ENCODE measurements around the gene ALK.

Gene ALK

GRCh38 chr2:29808321-29808720 lies 113.1 kb downstream of the ALK start:
- no peak overlapping the region for H3K9ac ChIP-seq (ENCODE audit: low read depth, low read length)
- no peaks in the 10 kb centered on the region for H3K4me1 ChIP-seq (ENCODE audit: control insufficient read depth, insufficient read depth, low read length)
- H3K4me3 ChIP-seq (ENCODE audit: low read depth, low read length) = no peak overlapping the region
- H3K9me3 ChIP-seq (ENCODE audit: control insufficient read depth, insufficient read depth, low read length) = no peaks in the 10 kb centered on the region
- H3K36me3 ChIP-seq (ENCODE audit: control insufficient read depth, insufficient read depth, low read length) = no peaks in the 10 kb centered on the region
- H3K27me3 ChIP-seq (ENCODE audit: control insufficient read depth, insufficient read depth, low read length) = no peaks in the 10 kb centered on the region

DNA sequence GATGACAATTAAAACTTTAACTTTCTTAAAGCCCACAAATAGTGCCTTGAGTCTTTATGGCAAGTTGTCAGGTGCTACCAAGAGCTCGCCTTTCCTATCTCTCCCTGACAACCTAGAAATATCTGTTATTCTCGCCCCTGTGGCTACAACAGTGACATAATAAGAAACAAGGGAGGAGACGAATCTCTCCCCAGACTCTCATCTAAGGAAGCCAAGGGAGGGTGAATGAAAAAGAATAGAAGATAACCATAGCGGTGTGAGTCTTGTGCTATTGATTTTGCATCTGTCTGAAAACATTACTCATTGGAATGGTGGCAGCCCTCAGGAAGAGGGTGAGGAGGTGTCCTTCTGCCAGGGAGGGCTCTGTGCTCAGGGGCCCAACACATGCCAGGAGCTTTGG lies 114.3 kb downstream of the ALK start:
- H3K9me3 ChIP-seq (ENCODE audit: control insufficient read depth, insufficient read depth, low read length) = no peaks in the 10 kb centered on the region
- H3K4me3 ChIP-seq (ENCODE audit: low read depth, low read length) = no peak overlapping the region
- no peak overlapping the region for H3K9ac ChIP-seq (ENCODE audit: low read depth, low read length)
- H3K4me1 ChIP-seq (ENCODE audit: control insufficient read depth, insufficient read depth, low read length) = no peaks in the 10 kb centered on the region
- no peaks in the 10 kb centered on the region for H3K27me3 ChIP-seq (ENCODE audit: control insufficient read depth, insufficient read depth, low read length)
- H3K36me3 ChIP-seq (ENCODE audit: control insufficient read depth, insufficient read depth, low read length) = no peaks in the 10 kb centered on the region

- H3K36me3 ChIP-seq (ENCODE audit: control insufficient read depth, insufficient read depth, low read length) = no peaks in the 10 kb centered on the region
- H3K4me1 ChIP-seq (ENCODE audit: control insufficient read depth, insufficient read depth, low read length) = no peaks in the 10 kb centered on the region
- H3K9ac ChIP-seq (ENCODE audit: low read depth, low read length) = no peak overlapping the region
- no peaks in the 10 kb centered on the region for H3K27me3 ChIP-seq (ENCODE audit: control insufficient read depth, insufficient read depth, low read length)
- H3K4me3 ChIP-seq (ENCODE audit: low read depth, low read length) = no peak overlapping the region
- H3K9me3 ChIP-seq (ENCODE audit: control insufficient read depth, insufficient read depth, low read length) = no peaks in the 10 kb centered on the region
Observed at GRCh38 chr2:29806461-29806860, 114.9 kb downstream of the ALK start.

DNA sequence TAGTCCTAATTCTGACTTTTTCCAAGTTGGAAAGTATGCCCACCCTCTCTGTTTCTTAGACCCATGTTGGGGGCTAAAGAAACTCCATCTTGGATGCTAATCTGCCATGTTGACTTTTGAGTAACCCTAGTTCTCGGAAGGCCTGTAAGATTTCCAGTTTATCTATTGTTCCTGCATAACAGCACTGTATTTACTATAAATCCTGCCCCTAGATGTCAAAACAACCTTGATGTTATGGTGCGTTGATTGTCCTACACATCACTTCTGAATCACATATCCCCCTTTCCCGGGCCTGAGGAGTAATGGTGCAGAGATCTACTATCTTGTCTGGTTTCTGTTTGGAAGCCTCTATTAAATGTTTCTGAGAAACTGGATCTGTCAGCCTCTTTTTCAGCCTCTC lies 116.7 kb downstream of the ALK start:
- H3K9me3 ChIP-seq (ENCODE audit: control insufficient read depth, insufficient read depth, low read length) = no peaks in the 10 kb centered on the region
- no peak overlapping the region for H3K9ac ChIP-seq (ENCODE audit: low read depth, low read length)
- H3K36me3 ChIP-seq (ENCODE audit: control insufficient read depth, insufficient read depth, low read length) = no peaks in the 10 kb centered on the region
- H3K4me3 ChIP-seq (ENCODE audit: low read depth, low read length) = no peak overlapping the region
- H3K4me1 ChIP-seq (ENCODE audit: control insufficient read depth, insufficient read depth, low read length) = no peaks in the 10 kb centered on the region
- no peaks in the 10 kb centered on the region for H3K27me3 ChIP-seq (ENCODE audit: control insufficient read depth, insufficient read depth, low read length)

DNA sequence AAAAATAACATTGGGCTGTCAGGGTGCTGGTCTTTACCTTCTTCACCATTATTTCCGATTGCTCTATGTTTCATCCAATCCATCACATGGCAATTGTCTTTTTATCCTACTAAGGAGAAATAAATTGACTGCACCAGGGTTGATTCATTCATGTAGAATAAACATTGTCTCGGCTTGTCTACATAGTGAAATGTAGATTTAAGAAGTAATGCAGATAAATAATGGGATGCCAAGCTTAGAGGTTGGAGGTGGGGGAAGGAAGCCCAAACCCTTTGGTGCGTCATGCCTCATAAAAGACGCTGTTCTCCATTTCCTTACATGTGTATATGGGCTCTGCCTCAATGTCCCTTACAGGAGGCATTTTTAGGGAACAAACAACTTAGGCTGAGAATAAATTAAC lies 117.8 kb downstream of the ALK start:
- H3K27me3 ChIP-seq (ENCODE audit: control insufficient read depth, insufficient read depth, low read length) = no peaks in the 10 kb centered on the region
- no peaks in the 10 kb centered on the region for H3K4me1 ChIP-seq (ENCODE audit: control insufficient read depth, insufficient read depth, low read length)
- no peaks in the 10 kb centered on the region for H3K36me3 ChIP-seq (ENCODE audit: control insufficient read depth, insufficient read depth, low read length)
- H3K9me3 ChIP-seq (ENCODE audit: control insufficient read depth, insufficient read depth, low read length) = no peaks in the 10 kb centered on the region
- H3K9ac ChIP-seq (ENCODE audit: low read depth, low read length) = no peak overlapping the region
- H3K4me3 ChIP-seq (ENCODE audit: low read depth, low read length) = no peak overlapping the region

- no peaks in the 10 kb centered on the region for H3K27me3 ChIP-seq (ENCODE audit: control insufficient read depth, insufficient read depth, low read length)
- no peak overlapping the region for H3K4me3 ChIP-seq (ENCODE audit: low read depth, low read length)
- H3K9me3 ChIP-seq (ENCODE audit: control insufficient read depth, insufficient read depth, low read length) = no peaks in the 10 kb centered on the region
- no peaks in the 10 kb centered on the region for H3K36me3 ChIP-seq (ENCODE audit: control insufficient read depth, insufficient read depth, low read length)
- H3K4me1 ChIP-seq (ENCODE audit: control insufficient read depth, insufficient read depth, low read length) = no peaks in the 10 kb centered on the region
- H3K9ac ChIP-seq (ENCODE audit: low read depth, low read length) = no peak overlapping the region
Observed at GRCh38 chr2:29802986-29803385, 118.4 kb downstream of the ALK start.

DNA sequence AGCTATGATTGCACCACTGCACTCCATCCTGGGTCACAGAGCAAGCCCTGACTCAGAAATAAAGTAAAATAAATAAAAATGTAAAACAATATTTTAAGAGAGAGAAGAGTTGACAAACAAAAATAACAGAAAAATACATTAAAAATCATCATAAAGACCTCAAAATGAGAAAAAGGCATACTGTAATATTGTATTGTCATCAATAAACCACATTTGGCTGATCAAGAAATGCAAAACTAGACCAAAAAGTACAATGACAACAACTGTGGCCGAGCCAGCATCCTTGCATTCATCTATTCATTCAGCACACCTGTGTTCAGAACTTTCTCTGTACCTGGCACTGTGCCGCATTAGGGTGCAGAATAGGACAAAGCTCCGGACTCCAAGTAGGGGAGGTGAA lies 121.8 kb downstream of the ALK start:
- no peak overlapping the region for H3K4me3 ChIP-seq (ENCODE audit: low read depth, low read length)
- no peaks in the 10 kb centered on the region for H3K36me3 ChIP-seq (ENCODE audit: control insufficient read depth, insufficient read depth, low read length)
- H3K27me3 ChIP-seq (ENCODE audit: control insufficient read depth, insufficient read depth, low read length) = no peaks in the 10 kb centered on the region
- no peak overlapping the region for H3K9ac ChIP-seq (ENCODE audit: low read depth, low read length)
- no peaks in the 10 kb centered on the region for H3K9me3 ChIP-seq (ENCODE audit: control insufficient read depth, insufficient read depth, low read length)
- peaks cover 2% of the 10 kb centered on the region for H3K4me1 ChIP-seq (ENCODE audit: control insufficient read depth, insufficient read depth, low read length)

GRCh38 chr2:29797916-29798315 lies 123.5 kb downstream of the ALK start:
- Histone ChIP-seq H3K27me3 (ENCODE audit: control insufficient read depth, insufficient read depth, low read length) (no peaks in the 10 kb centered on the region), H3K4me3 (ENCODE audit: low read depth, low read length) (no peak overlapping the region), H3K36me3 (ENCODE audit: control insufficient read depth, insufficient read depth, low read length) (no peaks in the 10 kb centered on the region), H3K4me1 (ENCODE audit: control insufficient read depth, insufficient read depth, low read length) (peaks cover 2% of the 10 kb centered on the region), H3K9me3 (ENCODE audit: control insufficient read depth, insufficient read depth, low read length) (no peaks in the 10 kb centered on the region), H3K9ac (ENCODE audit: low read depth, low read length) (no peak overlapping the region)

GRCh38 chr2:29796446-29796845 lies 124.9 kb downstream of the ALK start:
- Histone ChIP-seq H3K9ac (ENCODE audit: low read depth, low read length) (no peak overlapping the region), H3K36me3 (ENCODE audit: control insufficient read depth, insufficient read depth, low read length) (no peaks in the 10 kb centered on the region), H3K4me3 (ENCODE audit: low read depth, low read length) (no peak overlapping the region)

DNA sequence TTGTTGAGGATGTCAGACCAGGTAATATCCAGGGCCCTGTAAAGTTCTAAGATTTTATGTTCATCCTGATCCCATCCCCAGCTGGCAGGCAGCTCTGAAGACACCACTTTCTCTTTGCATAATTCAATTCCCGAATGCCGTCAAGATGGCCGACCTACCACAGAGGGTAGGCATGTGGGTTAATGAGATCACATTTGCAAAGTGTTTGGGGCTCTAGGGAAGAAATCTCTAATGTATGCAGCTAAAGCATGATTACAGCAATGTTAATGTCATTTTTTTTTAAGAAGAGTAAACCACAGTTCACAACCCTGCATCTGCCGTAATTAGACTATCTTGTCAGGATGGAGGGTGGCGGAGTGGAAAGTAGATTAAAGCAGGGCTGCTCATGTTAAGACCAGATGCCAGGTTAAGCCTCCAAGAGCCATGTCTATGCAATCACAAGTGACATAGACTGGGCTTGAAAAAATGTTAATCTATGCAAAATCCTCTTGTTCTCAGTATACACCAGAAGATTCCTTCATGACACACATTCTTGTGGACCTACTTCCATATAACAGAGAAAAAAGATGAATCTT lies 131.4 kb downstream of the ALK start:
- no peaks in the 10 kb centered on the region for H3K27me3 ChIP-seq (ENCODE audit: control insufficient read depth, insufficient read depth, low read length)
- no peak overlapping the region for H3K4me3 ChIP-seq (ENCODE audit: low read depth, low read length)
- H3K9ac ChIP-seq (ENCODE audit: low read depth, low read length) = no peak overlapping the region
- H3K4me1 ChIP-seq (ENCODE audit: control insufficient read depth, insufficient read depth, low read length) = no peaks in the 10 kb centered on the region
- no peaks in the 10 kb centered on the region for H3K9me3 ChIP-seq (ENCODE audit: control insufficient read depth, insufficient read depth, low read length)
- no peaks in the 10 kb centered on the region for H3K36me3 ChIP-seq (ENCODE audit: control insufficient read depth, insufficient read depth, low read length)

More at GRCh38 chr2:29796446-29796845, 124.9 kb downstream of the ALK start:
- Histone ChIP-seq H3K4me1 (ENCODE audit: control insufficient read depth, insufficient read depth, low read length) (peaks cover 2% of the 10 kb centered on the region), H3K9me3 (ENCODE audit: control insufficient read depth, insufficient read depth, low read length) (no peaks in the 10 kb centered on the region), H3K27me3 (ENCODE audit: control insufficient read depth, insufficient read depth, low read length) (no peaks in the 10 kb centered on the region)

DNA sequence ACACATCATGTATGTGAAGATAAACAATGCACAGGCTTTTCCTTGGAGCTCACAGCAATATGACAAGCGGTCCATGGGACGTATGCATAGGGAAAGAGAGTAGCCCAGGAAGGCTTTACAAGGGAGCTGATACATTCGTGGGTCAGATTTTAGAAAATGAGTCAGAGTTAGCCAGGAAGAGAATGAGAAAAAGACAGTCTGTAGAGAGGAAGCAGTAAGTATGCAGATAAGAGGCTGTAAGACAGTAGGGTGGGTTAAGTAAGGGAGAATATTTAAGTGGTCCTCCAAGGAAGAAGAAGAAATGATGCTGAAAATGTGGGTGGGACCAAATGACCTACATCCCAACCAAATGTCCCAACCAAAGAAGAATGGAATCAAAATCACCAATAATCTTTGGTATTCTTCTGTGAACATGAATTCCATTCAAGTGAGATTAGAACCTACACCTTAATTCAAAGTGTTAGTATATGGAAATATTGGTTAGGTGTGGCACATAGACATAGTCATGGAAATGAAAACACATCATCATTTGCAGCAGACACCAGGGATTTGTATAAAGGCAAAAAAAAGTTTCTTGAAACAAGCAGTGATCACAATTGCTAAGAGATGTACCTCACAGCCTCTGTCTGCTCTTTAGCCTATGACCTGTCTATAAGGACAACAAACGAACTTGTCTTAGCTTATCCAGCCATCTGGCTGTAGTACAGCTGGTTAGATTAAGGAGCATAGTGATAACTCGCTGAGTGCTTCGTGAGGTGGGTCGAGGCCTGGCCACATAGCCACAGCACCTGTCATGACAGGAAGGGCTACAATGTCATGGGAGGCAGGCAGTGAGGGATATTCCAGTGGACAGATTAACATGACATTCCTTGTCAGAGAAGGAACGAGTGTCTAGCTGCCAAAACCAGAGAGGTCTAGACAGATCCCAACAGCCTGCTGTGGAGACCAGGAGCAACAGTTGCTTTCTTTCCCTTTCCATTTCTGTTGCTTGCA lies 133.6 kb downstream of the ALK start:
- H3K9ac ChIP-seq (ENCODE audit: low read depth, low read length) = no peak overlapping the region
- no peak overlapping the region for H3K4me3 ChIP-seq (ENCODE audit: low read depth, low read length)
- H3K36me3 ChIP-seq (ENCODE audit: control insufficient read depth, insufficient read depth, low read length) = no peaks in the 10 kb centered on the region
- H3K9me3 ChIP-seq (ENCODE audit: control insufficient read depth, insufficient read depth, low read length) = no peaks in the 10 kb centered on the region
- no peaks in the 10 kb centered on the region for H3K4me1 ChIP-seq (ENCODE audit: control insufficient read depth, insufficient read depth, low read length)
- no peaks in the 10 kb centered on the region for H3K27me3 ChIP-seq (ENCODE audit: control insufficient read depth, insufficient read depth, low read length)

DNA sequence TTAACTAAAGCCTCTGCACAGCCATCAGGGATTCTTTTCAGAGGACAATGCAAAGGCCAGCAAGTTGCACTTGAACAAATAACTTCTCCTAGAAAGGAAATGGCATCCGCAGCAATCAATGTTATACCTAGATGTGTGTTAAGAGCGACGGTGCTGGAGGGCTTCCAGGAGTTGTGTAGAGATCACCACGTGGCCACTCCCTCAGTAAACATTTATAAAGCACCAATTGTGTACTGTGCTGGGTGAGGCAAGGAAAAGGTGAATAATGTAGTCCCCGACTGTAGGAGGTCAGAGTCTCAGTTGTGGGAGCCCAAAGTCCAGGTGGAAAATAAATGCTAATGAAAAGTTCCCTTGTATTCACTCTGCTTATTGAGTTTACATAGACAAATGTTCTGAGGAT lies 135.0 kb downstream of the ALK start:
- Histone ChIP-seq H3K9me3 (ENCODE audit: control insufficient read depth, insufficient read depth, low read length) (no peaks in the 10 kb centered on the region), H3K27me3 (ENCODE audit: control insufficient read depth, insufficient read depth, low read length) (no peaks in the 10 kb centered on the region), H3K9ac (ENCODE audit: low read depth, low read length) (no peak overlapping the region), H3K4me1 (ENCODE audit: control insufficient read depth, insufficient read depth, low read length) (no peaks in the 10 kb centered on the region), H3K4me3 (ENCODE audit: low read depth, low read length) (no peak overlapping the region), H3K36me3 (ENCODE audit: control insufficient read depth, insufficient read depth, low read length) (no peaks in the 10 kb centered on the region)

Measured in iPS-15b (cell line).